ENCODE results near the gene KCNQ2.
"Not testable (repeated sequence)": the region's sequence is repeated elsewhere in the genome, so short reads cannot be mapped to it uniquely, and the experiment has no call there.

KCNQ2 gene

DNA sequence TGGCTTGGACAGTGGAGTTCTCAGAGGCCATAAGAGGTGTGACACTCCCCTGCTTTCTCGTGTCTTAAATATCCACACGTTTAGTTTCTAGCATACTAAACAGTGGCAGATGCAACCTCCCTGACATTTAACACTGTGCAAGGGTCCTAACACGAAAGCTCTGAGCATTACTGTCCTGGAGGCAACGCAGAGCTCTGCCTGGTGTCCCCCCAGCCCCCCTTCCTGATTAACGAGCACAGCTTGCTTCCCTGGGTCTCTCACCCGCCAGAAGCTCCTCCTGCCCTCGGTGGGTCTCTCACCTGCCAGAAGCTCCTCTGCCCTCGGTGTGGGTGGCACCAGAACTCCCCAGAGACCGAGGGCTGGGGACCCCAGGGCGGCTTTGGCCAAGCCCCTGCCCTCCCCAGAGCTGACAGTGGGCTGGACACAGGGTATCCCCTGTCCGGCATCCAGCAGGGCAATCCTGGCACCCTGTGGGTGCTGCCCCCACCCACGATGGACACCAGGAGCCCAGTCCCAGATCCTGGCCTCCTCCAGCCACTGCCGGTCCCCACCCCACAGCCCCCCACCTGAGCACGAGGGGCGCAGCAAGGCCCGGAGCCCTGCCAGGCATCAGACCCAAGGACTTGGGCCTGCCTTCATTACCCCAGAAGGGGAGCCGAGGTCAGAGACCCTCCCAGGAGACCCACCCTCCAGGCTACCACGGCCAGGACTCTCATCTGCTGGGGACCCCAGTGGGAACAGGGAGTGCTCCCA, 12.4 kb upstream of the KCNQ2 start:
- TF ChIP-seq POLR2A (IDR thresholded peaks at IDR 0.05; ENCODE audit: low read depth, low read length), result no peak
- TF ChIP-seq TAF1 (IDR thresholded peaks at IDR 0.05; ENCODE audit: borderline replicate concordance, low read depth, low read length), result no peak
- TF ChIP-seq POLR2AphosphoS5 (IDR thresholded peaks at IDR 0.05; ENCODE audit: low read depth, low read length), result no peak
- DNase-seq (ENCODE audit: insufficient read length) (no peak), FAIRE-seq (no peak)

DNA sequence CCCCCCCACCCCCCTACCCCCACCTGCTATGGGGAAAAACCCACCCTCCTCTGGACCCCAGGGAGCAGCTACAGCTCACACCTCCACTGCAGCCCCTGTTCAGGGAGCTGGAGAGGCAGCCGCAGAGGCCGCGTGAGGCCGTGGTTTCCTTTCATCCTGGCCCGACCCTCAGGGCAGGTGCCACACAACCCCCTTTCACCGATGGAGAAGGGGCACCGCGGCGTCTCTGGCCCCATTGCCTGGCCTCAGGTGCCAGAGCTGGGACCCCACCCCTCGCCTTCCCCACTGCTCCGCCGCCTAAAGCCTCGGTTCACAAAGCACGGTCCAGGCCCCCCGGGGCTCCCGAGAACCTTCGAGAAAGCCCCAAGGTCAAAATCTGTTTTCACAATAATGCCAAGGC, 11.8 kb upstream of the KCNQ2 start:
- DNase-seq (ENCODE audit: insufficient read length) (no peak), FAIRE-seq (no peak)
- TF ChIP-seq POLR2AphosphoS5 (IDR thresholded peaks at IDR 0.05; ENCODE audit: low read depth, low read length) (no peak), POLR2A (IDR thresholded peaks at IDR 0.05; ENCODE audit: low read depth, low read length) (no peak), TAF1 (IDR thresholded peaks at IDR 0.05; ENCODE audit: borderline replicate concordance, low read depth, low read length) (no peak)

- DNase-seq (ENCODE audit: insufficient read length), result no peak
- FAIRE-seq, result no peak
- TF ChIP-seq TAF1 (IDR thresholded peaks at IDR 0.05; ENCODE audit: borderline replicate concordance, low read depth, low read length) (no peak), POLR2A (IDR thresholded peaks at IDR 0.05; ENCODE audit: low read depth, low read length) (no peak), POLR2AphosphoS5 (IDR thresholded peaks at IDR 0.05; ENCODE audit: low read depth, low read length) (no peak)
These were observed 11.4 kb upstream of the KCNQ2 start for GRCh38 chr20:63483834-63484233.

GRCh38 chr20:63482021-63482587, 9.6 kb upstream of the KCNQ2 start:
- FAIRE-seq (no peak), DNase-seq (ENCODE audit: insufficient read length) (no peak)
- TF ChIP-seq POLR2A (IDR thresholded peaks at IDR 0.05; ENCODE audit: low read depth, low read length) (no peak), TAF1 (IDR thresholded peaks at IDR 0.05; ENCODE audit: borderline replicate concordance, low read depth, low read length) (no peak)

- TF ChIP-seq POLR2AphosphoS5 (IDR thresholded peaks at IDR 0.05; ENCODE audit: low read depth, low read length), result no peak
- no peak for TF ChIP-seq TAF1 (IDR thresholded peaks at IDR 0.05; ENCODE audit: borderline replicate concordance, low read depth, low read length)
- TF ChIP-seq POLR2A (IDR thresholded peaks at IDR 0.05; ENCODE audit: low read depth, low read length), result no peak
- FAIRE-seq, result no peak
- no peak for DNase-seq (ENCODE audit: insufficient read length)
These were observed 9.0 kb upstream of the KCNQ2 start for GRCh38 chr20:63481503-63481902.

DNA sequence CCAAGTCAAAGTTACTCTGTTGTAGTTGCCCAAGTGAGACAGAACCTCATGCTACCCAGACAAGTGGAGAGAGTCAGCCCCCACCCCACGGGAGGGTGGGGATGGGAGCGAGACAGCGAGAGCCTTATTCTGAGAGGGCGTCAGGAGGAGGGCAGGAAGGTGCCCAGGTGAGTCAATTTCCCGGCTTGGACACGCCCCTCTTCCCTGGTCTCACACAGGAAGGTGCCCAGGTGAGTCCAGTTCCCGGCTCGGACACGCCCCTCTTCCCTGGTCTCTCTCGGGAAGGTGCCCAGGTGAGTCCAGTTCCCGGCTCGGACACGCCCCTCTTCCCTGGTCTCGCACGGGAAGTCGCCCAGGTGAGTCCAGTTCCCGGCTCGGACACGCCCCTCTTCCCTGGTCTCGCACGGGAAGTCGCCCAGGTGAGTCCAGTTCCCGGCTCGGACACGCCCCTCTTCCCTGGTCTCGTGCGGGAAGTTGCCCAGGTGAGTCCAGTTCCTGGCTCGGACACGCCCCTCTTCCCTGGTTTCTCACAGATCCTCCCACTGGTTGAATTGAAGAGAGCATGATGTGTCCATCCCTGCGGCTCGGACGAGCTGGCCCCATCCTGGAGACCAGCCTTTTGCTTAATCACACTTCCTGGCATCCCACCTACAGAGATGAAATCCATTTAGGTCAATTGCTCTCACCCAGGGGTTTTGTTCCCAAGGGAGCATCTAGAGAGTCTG, 7.4 kb upstream of the KCNQ2 start:
- FAIRE-seq; DNase-seq (ENCODE audit: insufficient read length): not testable (repeated sequence)

- no peak for DNase-seq (ENCODE audit: insufficient read length)
- FAIRE-seq, result no peak
- no peak for TF ChIP-seq TAF1 (IDR thresholded peaks at IDR 0.05; ENCODE audit: borderline replicate concordance, low read depth, low read length)
- TF ChIP-seq POLR2A (IDR thresholded peaks at IDR 0.05; ENCODE audit: low read depth, low read length), result no peak
- no peak for TF ChIP-seq POLR2AphosphoS5 (IDR thresholded peaks at IDR 0.05; ENCODE audit: low read depth, low read length)
These were observed 6.2 kb upstream of the KCNQ2 start for GRCh38 chr20:63478346-63479302.

GRCh38 chr20:63477944-63478343, 5.5 kb upstream of the KCNQ2 start:
- no peak for TF ChIP-seq POLR2A (IDR thresholded peaks at IDR 0.05; ENCODE audit: low read depth, low read length)
- TF ChIP-seq TAF1 (IDR thresholded peaks at IDR 0.05; ENCODE audit: borderline replicate concordance, low read depth, low read length), result no peak
- no peak for TF ChIP-seq POLR2AphosphoS5 (IDR thresholded peaks at IDR 0.05; ENCODE audit: low read depth, low read length)
- FAIRE-seq (no peak), DNase-seq (ENCODE audit: insufficient read length) (no peak)

GRCh38 chr20:63477061-63477616, 4.7 kb upstream of the KCNQ2 start:
- FAIRE-seq (no peak), DNase-seq (ENCODE audit: insufficient read length) (no peak)
- TF ChIP-seq POLR2AphosphoS5 (IDR thresholded peaks at IDR 0.05; ENCODE audit: low read depth, low read length) (no peak), POLR2A (IDR thresholded peaks at IDR 0.05; ENCODE audit: low read depth, low read length) (no peak), TAF1 (IDR thresholded peaks at IDR 0.05; ENCODE audit: borderline replicate concordance, low read depth, low read length) (no peak)

DNA sequence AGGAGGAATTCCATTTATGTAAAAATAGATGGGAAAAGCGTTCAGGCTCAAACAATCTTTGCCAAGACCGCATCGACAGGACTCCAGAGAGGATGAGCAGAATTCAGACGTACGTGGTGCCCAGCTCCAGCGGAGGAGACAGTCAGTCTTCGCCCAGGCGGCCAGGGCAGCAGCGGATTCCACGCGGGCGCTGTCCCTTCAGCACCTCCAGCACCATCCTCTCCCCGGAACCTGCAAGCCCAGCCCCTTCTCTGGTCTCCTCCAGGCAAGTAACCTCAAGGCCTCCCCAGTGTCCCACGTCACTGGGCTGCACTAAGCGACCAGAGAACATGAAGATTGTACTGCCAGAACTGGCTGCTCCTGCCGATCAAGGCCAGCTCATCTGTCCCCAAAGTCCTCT, 2.8 kb upstream of the KCNQ2 start:
- no peak for DNase-seq (ENCODE audit: insufficient read length)
- no peak for FAIRE-seq
- no peak for TF ChIP-seq POLR2AphosphoS5 (IDR thresholded peaks at IDR 0.05; ENCODE audit: low read depth, low read length)
- no peak for TF ChIP-seq POLR2A (IDR thresholded peaks at IDR 0.05; ENCODE audit: low read depth, low read length)
- TF ChIP-seq TAF1 (IDR thresholded peaks at IDR 0.05; ENCODE audit: borderline replicate concordance, low read depth, low read length), result no peak
